Astrocyte (in vitro differentiated cells and primary cell): ENCODE measurements around the gene NAT9.

Experiments used
- CTCF ChIP-seq: IDR thresholded peaks from 2 replicates; pipeline ENCODE4 v1.5.1; 2011; ENCODE audit warnings: low read depth, mild to moderate bottlenecking, inconsistent platforms, low read length, moderate library complexity; ENCODE audit not compliant: insufficient read depth
- EZH2 ChIP-seq: IDR thresholded peaks from 2 replicates; pipeline ENCODE4 v1.6.1; 2012; ENCODE audit warnings: mild to moderate bottlenecking, low read length, inconsistent platforms; ENCODE audit not compliant: insufficient read depth

DNA sequence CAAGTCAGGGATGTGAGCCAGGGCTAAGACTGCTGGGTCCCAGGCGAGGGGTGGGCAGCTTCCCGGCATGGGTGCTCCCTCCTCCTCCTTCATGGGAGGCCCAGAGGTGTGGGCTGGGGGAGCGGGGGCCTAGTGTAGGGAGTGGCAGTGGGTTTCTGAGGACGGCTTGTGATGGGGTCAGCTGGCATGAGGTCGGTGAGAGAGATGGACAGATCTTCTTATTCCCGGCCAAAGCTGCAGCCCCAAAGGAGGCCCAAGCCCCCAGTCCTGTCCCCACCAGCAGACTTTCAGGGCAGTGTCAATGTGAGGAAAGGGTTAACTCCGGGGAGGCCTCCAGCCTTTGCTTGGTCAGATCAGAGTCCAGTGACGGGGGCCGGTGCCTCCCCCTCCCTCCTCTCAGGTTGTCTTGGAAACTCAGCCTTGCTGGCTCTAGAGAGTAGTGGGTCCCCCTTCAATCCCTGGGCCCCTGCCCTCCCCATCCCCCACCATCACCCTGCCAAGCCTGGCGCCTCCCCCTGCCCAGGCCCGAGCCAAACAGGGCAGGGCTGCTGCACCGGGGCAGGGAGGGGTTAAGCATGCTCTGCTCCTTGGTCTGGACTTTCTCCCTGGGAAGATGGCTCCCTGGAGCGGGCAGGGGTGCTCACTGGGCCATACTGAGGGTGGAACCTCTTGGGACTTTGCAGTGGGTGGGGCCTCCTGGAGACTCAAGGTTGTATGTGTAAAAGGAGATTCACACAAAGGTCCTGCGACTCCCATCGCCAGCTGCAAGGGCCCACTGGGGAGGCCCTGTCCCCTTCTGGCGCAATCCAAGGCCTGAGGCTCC is 12.4 kb downstream of the NAT9 start:
- TF ChIP-seq CTCF (no peak), EZH2 (no peak)
